Measurements from ENCODE around the gene CCDC69. TPM values are rescaled to one million over a fixed set of nuclear protein-coding genes. Genes with fewer than 3 reads are reported as not detected.
"Not testable (repeated sequence)": the region's sequence is repeated elsewhere in the genome, so short reads cannot be mapped to it uniquely, and the experiment has no call there.

The CCDC69 gene
- polyA plus RNA-seq, 4 donors: 5.6 to 48.0 (median 28.0) TPM

GRCh38 chr5:151258816-151259215, 34.9 kb upstream of the CCDC69 start:
- Histone ChIP-seq H3K9me3 (ENCODE audit: control insufficient read depth in 2 of 2, insufficient read depth in 1 of 2, low read depth in 1 of 2, low read length in 1 of 2) (no peaks in the 10 kb centered on the region), H3K27ac (ENCODE audit: low read depth in 1 of 3, low read length in 2 of 3) (no peak overlapping the region), H3K4me3 (ENCODE audit: low read depth in 1 of 3, low read length in 3 of 3) (no peak overlapping the region), H3K36me3 (ENCODE audit: control insufficient read depth in 3 of 3, insufficient read depth in 2 of 3, low read depth in 1 of 3, low read length in 3 of 3) (peaks cover 0 to 23% (median 3%) of the 10 kb centered on the region in 3 donors), H3K27me3 (ENCODE audit: control insufficient read depth in 3 of 3, insufficient read depth in 3 of 3, low read length in 3 of 3) (no peaks in the 10 kb centered on the region), H3K4me1 (ENCODE audit: control insufficient read depth in 3 of 3, insufficient read depth in 2 of 3, low read depth in 1 of 3, low read length in 2 of 3) (no peaks in the 10 kb centered on the region)
- 15 to 71% (median 45%) methylated on average over 1 of the region's 1 CpG for WGBS, 3 donors
- no peak for FAIRE-seq
- DNase-seq: no peak

GRCh38 chr5:151258201-151258611, 34.3 kb upstream of the CCDC69 start:
- no peaks in the 10 kb centered on the region for H3K9me3 ChIP-seq (ENCODE audit: control insufficient read depth in 2 of 2, insufficient read depth in 1 of 2, low read depth in 1 of 2, low read length in 1 of 2)
- H3K27me3 ChIP-seq (ENCODE audit: control insufficient read depth in 3 of 3, insufficient read depth in 3 of 3, low read length in 3 of 3): no peaks in the 10 kb centered on the region
- no peak overlapping the region for H3K27ac ChIP-seq (ENCODE audit: low read depth in 1 of 3, low read length in 2 of 3)
- H3K36me3 ChIP-seq (ENCODE audit: control insufficient read depth in 3 of 3, insufficient read depth in 2 of 3, low read depth in 1 of 3, low read length in 3 of 3): peaks cover 0 to 18% (median 3%) of the 10 kb centered on the region in 3 donors
- H3K4me3 ChIP-seq (ENCODE audit: low read depth in 1 of 3, low read length in 3 of 3): no peak overlapping the region
- DNase-seq (no peak), FAIRE-seq (no peak)
- WGBS, 3 donors: 92 to 98% (median 94%) methylated on average over 7 of the region's 7 CpGs
- H3K4me1 ChIP-seq (ENCODE audit: control insufficient read depth in 3 of 3, insufficient read depth in 2 of 3, low read depth in 1 of 3, low read length in 2 of 3): no peaks in the 10 kb centered on the region

GRCh38 chr5:151257731-151258181, 33.9 kb upstream of the CCDC69 start:
- Histone ChIP-seq H3K9me3 (ENCODE audit: control insufficient read depth in 2 of 2, insufficient read depth in 1 of 2, low read depth in 1 of 2, low read length in 1 of 2) (no peaks in the 10 kb centered on the region), H3K27ac (ENCODE audit: low read depth in 1 of 3, low read length in 2 of 3) (no peak overlapping the region), H3K4me3 (ENCODE audit: low read depth in 1 of 3, low read length in 3 of 3) (no peak overlapping the region), H3K36me3 (ENCODE audit: control insufficient read depth in 3 of 3, insufficient read depth in 2 of 3, low read depth in 1 of 3, low read length in 3 of 3) (peaks cover 0 to 18% (median 3%) of the 10 kb centered on the region in 3 donors), H3K4me1 (ENCODE audit: control insufficient read depth in 3 of 3, insufficient read depth in 2 of 3, low read depth in 1 of 3, low read length in 2 of 3) (no peaks in the 10 kb centered on the region), H3K27me3 (ENCODE audit: control insufficient read depth in 3 of 3, insufficient read depth in 3 of 3, low read length in 3 of 3) (no peaks in the 10 kb centered on the region)
- no peak for FAIRE-seq
- no peak for DNase-seq
- WGBS, 3 donors: 74 to 87% (median 87%) methylated on average over 5 of the region's 5 CpGs

GRCh38 chr5:151255621-151256286, 31.9 kb upstream of the CCDC69 start:
- H3K4me1 ChIP-seq (ENCODE audit: control insufficient read depth in 3 of 3, insufficient read depth in 2 of 3, low read depth in 1 of 3, low read length in 2 of 3): peaks cover 0 to 8% (median 0%) of the 10 kb centered on the region in 3 donors
- FAIRE-seq: no peak
- no peak overlapping the region for H3K27ac ChIP-seq (ENCODE audit: low read depth in 1 of 3, low read length in 2 of 3)
- no peaks in the 10 kb centered on the region for H3K9me3 ChIP-seq (ENCODE audit: control insufficient read depth in 2 of 2, insufficient read depth in 1 of 2, low read depth in 1 of 2, low read length in 1 of 2)
- no peaks in the 10 kb centered on the region for H3K27me3 ChIP-seq (ENCODE audit: control insufficient read depth in 3 of 3, insufficient read depth in 3 of 3, low read length in 3 of 3)
- no peak for DNase-seq
- 84 to 93% (median 92%) methylated on average over 3 of the region's 3 CpGs for WGBS, 3 donors
- no peak overlapping the region for H3K4me3 ChIP-seq (ENCODE audit: low read depth in 1 of 3, low read length in 3 of 3)
- H3K36me3 ChIP-seq (ENCODE audit: control insufficient read depth in 3 of 3, insufficient read depth in 2 of 3, low read depth in 1 of 3, low read length in 3 of 3): peaks cover 0 to 10% (median 0%) of the 10 kb centered on the region in 3 donors

- not testable (repeated sequence) for H3K36me3 ChIP-seq (ENCODE audit: control insufficient read depth in 3 of 3, insufficient read depth in 2 of 3, low read depth in 1 of 3, low read length in 3 of 3); H3K27ac ChIP-seq (ENCODE audit: low read depth in 1 of 3, low read length in 2 of 3); H3K4me1 ChIP-seq (ENCODE audit: control insufficient read depth in 3 of 3, insufficient read depth in 2 of 3, low read depth in 1 of 3, low read length in 2 of 3); H3K4me3 ChIP-seq (ENCODE audit: low read depth in 1 of 3, low read length in 3 of 3); H3K9me3 ChIP-seq (ENCODE audit: control insufficient read depth in 2 of 2, insufficient read depth in 1 of 2, low read depth in 1 of 2, low read length in 1 of 2); DNase-seq; FAIRE-seq; H3K27me3 ChIP-seq (ENCODE audit: control insufficient read depth in 3 of 3, insufficient read depth in 3 of 3, low read length in 3 of 3)
- 97 to 99% (median 98%) methylated on average over 5 of the region's 5 CpGs for WGBS, 3 donors
Observed at GRCh38 chr5:151254990-151255389, 31.1 kb upstream of the CCDC69 start.

- peaks cover 0 to 8% (median 0%) of the 10 kb centered on the region in 3 donors for H3K4me1 ChIP-seq (ENCODE audit: control insufficient read depth in 3 of 3, insufficient read depth in 2 of 3, low read depth in 1 of 3, low read length in 2 of 3)
- no peak overlapping the region for H3K27ac ChIP-seq (ENCODE audit: low read depth in 1 of 3, low read length in 2 of 3)
- DNase-seq: no peak
- no peak overlapping the region for H3K4me3 ChIP-seq (ENCODE audit: low read depth in 1 of 3, low read length in 3 of 3)
- H3K9me3 ChIP-seq (ENCODE audit: control insufficient read depth in 2 of 2, insufficient read depth in 1 of 2, low read depth in 1 of 2, low read length in 1 of 2): no peaks in the 10 kb centered on the region
- no peak for FAIRE-seq
- peaks cover 0 to 5% (median 0%) of the 10 kb centered on the region in 3 donors for H3K36me3 ChIP-seq (ENCODE audit: control insufficient read depth in 3 of 3, insufficient read depth in 2 of 3, low read depth in 1 of 3, low read length in 3 of 3)
- WGBS, 3 donors: 66 to 87% (median 68%) methylated on average over 1 of the region's 1 CpG
- no peaks in the 10 kb centered on the region for H3K27me3 ChIP-seq (ENCODE audit: control insufficient read depth in 3 of 3, insufficient read depth in 3 of 3, low read length in 3 of 3)
Observed at GRCh38 chr5:151254556-151254955, 30.7 kb upstream of the CCDC69 start.

GRCh38 chr5:151253605-151253950, 29.7 kb upstream of the CCDC69 start:
- FAIRE-seq: no peak
- Histone ChIP-seq H3K4me3 (ENCODE audit: low read depth in 1 of 3, low read length in 3 of 3) (peak overlapping the region; percentile 65 to 75 (median 72)), H3K4me1 (ENCODE audit: control insufficient read depth in 3 of 3, insufficient read depth in 2 of 3, low read depth in 1 of 3, low read length in 2 of 3) (peaks cover 0 to 11% (median 0%) of the 10 kb centered on the region in 3 donors), H3K36me3 (ENCODE audit: control insufficient read depth in 3 of 3, insufficient read depth in 2 of 3, low read depth in 1 of 3, low read length in 3 of 3) (peaks cover 0 to 4% (median 0%) of the 10 kb centered on the region in 3 donors), H3K27me3 (ENCODE audit: control insufficient read depth in 3 of 3, insufficient read depth in 3 of 3, low read length in 3 of 3) (no peaks in the 10 kb centered on the region), H3K27ac (ENCODE audit: low read depth in 1 of 3, low read length in 2 of 3) (peak overlapping the region in 2 of 3 donors; percentile 80 to 82), H3K9me3 (ENCODE audit: control insufficient read depth in 2 of 2, insufficient read depth in 1 of 2, low read depth in 1 of 2, low read length in 1 of 2) (no peaks in the 10 kb centered on the region)
- DNase-seq: peak; percentile 19 to 33
- WGBS, 3 donors: 7 to 22% (median 22%) methylated on average over 5 of the region's 5 CpGs

- peak; percentile 100 for DNase-seq
- FAIRE-seq: no peak
- H3K4me3 ChIP-seq (ENCODE audit: low read depth in 1 of 3, low read length in 3 of 3): peak within 1 kb of the TSS; percentile 65 to 75 (median 72)
- H3K27me3 ChIP-seq (ENCODE audit: control insufficient read depth in 3 of 3, insufficient read depth in 3 of 3, low read length in 3 of 3): no peaks in the 10 kb centered on the region
- no peaks in the 10 kb centered on the region for H3K9me3 ChIP-seq (ENCODE audit: control insufficient read depth in 2 of 2, insufficient read depth in 1 of 2, low read depth in 1 of 2, low read length in 1 of 2)
- WGBS, 3 donors: 0 to 1% (median 0%) methylated on average over 36 to 52 of the region's 52 CpGs
- H3K4me1 ChIP-seq (ENCODE audit: control insufficient read depth in 3 of 3, insufficient read depth in 2 of 3, low read depth in 1 of 3, low read length in 2 of 3): peaks cover 0 to 15% (median 0%) of the 10 kb centered on the region in 3 donors
- peaks cover 0 to 4% (median 0%) of the 10 kb centered on the region in 3 donors for H3K36me3 ChIP-seq (ENCODE audit: control insufficient read depth in 3 of 3, insufficient read depth in 2 of 3, low read depth in 1 of 3, low read length in 3 of 3)
- peak within 1 kb of the TSS; percentile 51 to 82 (median 81) for H3K27ac ChIP-seq (ENCODE audit: low read depth in 1 of 3, low read length in 2 of 3)
Observed at GRCh38 chr5:151252762-151253604, 29.1 kb upstream of the CCDC69 start, which contains the start of gene GM2A. TSS of gene GM2A (plus strand) at chr5:151253185. CDS start at chr5:151253217, 32 bp downstream.
